Measurements from ENCODE around the gene ALKBH7.

Gene ALKBH7

GRCh38 chr19:6423499-6424194 lies 51.1 kb downstream of the ALKBH7 start:
- TF ChIP-seq ZNF384 (IDR thresholded peaks at IDR 0.05), result no peak
- TF ChIP-seq FOXM1 (IDR thresholded peaks at IDR 0.05; ENCODE audit: borderline replicate concordance), result no peak
- POLR2A ChIA-PET, result interaction anchor here (0.5 to 2.4 kb wide), 3 partner anchors 30 to 555 kb away, joined by 3 to 14 read pairs (median 4); partner anchors contain the start of gene ALKBH7
- DNase-seq (ENCODE audit: extremely low spot score), result peak; percentile 53
- CTCF ChIA-PET, result interaction anchor here (0.5 kb wide), 1 partner anchor 14 kb away, joined by 5 read pairs; no protein-coding TSS in a partner anchor

GRCh38 chr19:6424195-6424938 lies 51.8 kb downstream of the ALKBH7 start, which contains the start of gene KHSRP:
Gene KHSRP, minus strand, starts transcription at chr19:6424811. Its CDS starts 110 bp downstream, at chr19:6424701.
- CTCF ChIA-PET, result interaction anchor here (0.5 kb wide), 1 partner anchor 15 kb away, joined by 5 read pairs; no protein-coding TSS in a partner anchor
- no peak for DNase-seq (ENCODE audit: extremely low spot score)
- POLR2A ChIA-PET, result interaction anchor here (0.5 to 2.4 kb wide), 18 partner anchors 9 to 556 kb away, joined by 3 to 14 read pairs (median 4); partner anchors contain the start of genes ALKBH7, CLPP, GTF2F1 and SLC25A23
- TF ChIP-seq FOXM1 (IDR thresholded peaks at IDR 0.05; ENCODE audit: borderline replicate concordance) (peak; percentile 68; the same call in 1 of the 2 replicates), PKNOX1 (IDR thresholded peaks at IDR 0.05) (no peak)
